HG02970 (cell line): ENCODE results near the gene BID.

Experiments
- ATAC-seq: cut with Tn5 transposase; IDR thresholded peaks from one replicate; pipeline ENCODE4 v1.9.1; 2021; ENCODE audit warnings: mild to moderate bottlenecking, moderate library complexity, moderate number of reproducible peaks; ENCODE audit not compliant: unreplicated experiment, low FRiP score

Gene BID

GRCh38 chr22:17743661-17744411, 30.4 kb downstream of the BID start:
- no peak for ATAC-seq

GRCh38 chr22:17742527-17742902, 31.8 kb downstream of the BID start:
- ATAC-seq: no peak

- ATAC-seq: no peak
Observed at GRCh38 chr22:17741866-17742526, 32.3 kb downstream of the BID start.

- ATAC-seq: no peak
Observed at GRCh38 chr22:17739196-17739975, 34.9 kb downstream of the BID start.

- ATAC-seq: no peak
Observed at GRCh38 chr22:17738386-17739128, 35.7 kb downstream of the BID start.

- ATAC-seq: no peak
Observed at GRCh38 chr22:17734187-17734586, 40.1 kb downstream of the BID start.

GRCh38 chr22:17733466-17733865, 40.8 kb downstream of the BID start:
- no peak for ATAC-seq

- ATAC-seq: no peak
Observed at GRCh38 chr22:17732251-17732854, 41.9 kb downstream of the BID start.

- ATAC-seq: no peak
Observed at GRCh38 chr22:17729561-17729960, 44.7 kb downstream of the BID start.

GRCh38 chr22:17728786-17729185, 45.5 kb downstream of the BID start:
- ATAC-seq: no peak

- ATAC-seq: no peak
Observed at GRCh38 chr22:17726928-17727897, 47.1 kb downstream of the BID start.

- ATAC-seq: no peak
Observed at GRCh38 chr22:17726006-17726927, 48.0 kb downstream of the BID start.

GRCh38 chr22:17725500-17725796, 48.8 kb downstream of the BID start:
- no peak for ATAC-seq

GRCh38 chr22:17724678-17725499, 49.4 kb downstream of the BID start:
- no peak for ATAC-seq

GRCh38 chr22:17724241-17724640, 50.0 kb downstream of the BID start:
- ATAC-seq: no peak

GRCh38 chr22:17719911-17720310, 54.4 kb downstream of the BID start:
- no peak for ATAC-seq

GRCh38 chr22:17717708-17718107, 56.6 kb downstream of the BID start:
- no peak for ATAC-seq
